Testis (tissue), 5 donors: ENCODE results near the gene FA2H. TPM values are rescaled to one million over a fixed set of nuclear protein-coding genes. Genes with fewer than 3 reads are reported as not detected.
"Not testable (repeated sequence)": the region's sequence is repeated elsewhere in the genome, so short reads cannot be mapped to it uniquely, and the experiment has no call there.

ENCODE experiments used
- DNase-seq: peaks from one replicate; pipeline ENCODE4 v3.0.0-alpha.2; 2019
- H3K27ac ChIP-seq, 2 donors: fragments of 200-600 bp; sonication (generic); one replicate each; pipeline ENCODE4 v1.5.1; 2019
- H3K27me3 ChIP-seq: fragments of 200-600 bp; sonication (generic); one replicate; pipeline ENCODE4 v1.5.1; 2019
- H3K36me3 ChIP-seq: fragments of 200-600 bp; sonication (generic); one replicate; pipeline ENCODE4 v1.5.1; 2017; ENCODE audit warnings: low read depth; ENCODE audit errors: missing control alignments
- H3K4me1 ChIP-seq: fragments of 200-600 bp; sonication (generic); one replicate; pipeline ENCODE4 v1.5.1; 2019
- H3K4me3 ChIP-seq, 2 donors: fragments of 200-600 bp; sonication (generic); one replicate each; pipeline ENCODE4 v1.5.1; 2017 to 2019
- H3K9me3 ChIP-seq: fragments of 200-600 bp; sonication (generic); one replicate; pipeline ENCODE4 v1.5.1; 2017
- CTCF ChIP-seq, 3 experiments: fragments of 450-650 bp in 2 of 3; fragments of 200-600 bp in 1 of 3; sonication (generic) in 1 of 3; IDR thresholded peaks; one replicate each; pipeline ENCODE4 v1.5.1; 2016 to 2019; ENCODE audit warnings: antibody characterized with exemption in 3 of 3, mild to moderate bottlenecking in 2 of 3, moderate library complexity in 1 of 3
- POLR2A ChIP-seq: fragments of 450-650 bp; IDR thresholded peaks from one replicate; pipeline ENCODE4 v1.6.1; 2017; ENCODE audit warnings: antibody characterized with exemption, mild to moderate bottlenecking, moderate library complexity
- WGBS, 2 donors: methylation state at CpG; one replicate each; pipeline ENCODE4 v1.1.5; 2018; 5-methylcytosine and 5-hydroxymethylcytosine counted together
- intact Hi-C: fragments of 100-400 bp; cut with DNase I; formaldehyde crosslinking; loops from one replicate; pipeline ENCODE4 v1.15.1; 2023; ENCODE audit warnings: low total_unique reads
- long read RNA-seq, 2 donors: transcript quantifications; one replicate each; lab custom pipeline, GENCODE V29; 2026
- polyA plus RNA-seq: library from polyadenylated mRNA; stranded (reverse); fragments of 350-450 nt; fragmentation: Illumina TruSeq; extraction: RNeasy Lipid Tissue Mini Kit (QIAGEN cat#74804); gene quantifications from one replicate; pipeline ENCODE4 v1.2.3, GENCODE V29; 2014; ENCODE audit warnings: low read depth, low replicate concordance; ENCODE audit not compliant: insufficient read depth
- total RNA-seq, 2 donors: library from RNA; depleted of rRNA; stranded (reverse); fragments of >200 nt; gene quantifications; one replicate each; pipeline ENCODE4 v1.2.3, GENCODE V29; 2016

The FA2H gene, protein sequence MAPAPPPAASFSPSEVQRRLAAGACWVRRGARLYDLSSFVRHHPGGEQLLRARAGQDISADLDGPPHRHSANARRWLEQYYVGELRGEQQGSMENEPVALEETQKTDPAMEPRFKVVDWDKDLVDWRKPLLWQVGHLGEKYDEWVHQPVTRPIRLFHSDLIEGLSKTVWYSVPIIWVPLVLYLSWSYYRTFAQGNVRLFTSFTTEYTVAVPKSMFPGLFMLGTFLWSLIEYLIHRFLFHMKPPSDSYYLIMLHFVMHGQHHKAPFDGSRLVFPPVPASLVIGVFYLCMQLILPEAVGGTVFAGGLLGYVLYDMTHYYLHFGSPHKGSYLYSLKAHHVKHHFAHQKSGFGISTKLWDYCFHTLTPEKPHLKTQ
- total RNA-seq (1 to 10 TPM; 3.0 to 5.9 TPM), polyA plus RNA-seq (7.8 TPM)
- long read RNA-seq, donor 1, partial matches to known transcripts: 0 of 3 reads
- long read RNA-seq, donor 1, other reads (novel, unspliced or antisense): 0 of 3 reads
- long read RNA-seq, donor 2, partial matches to known transcripts: 0 of 1 reads
- long read RNA-seq, donor 2, other reads (novel, unspliced or antisense): 0 of 1 reads

DNA sequence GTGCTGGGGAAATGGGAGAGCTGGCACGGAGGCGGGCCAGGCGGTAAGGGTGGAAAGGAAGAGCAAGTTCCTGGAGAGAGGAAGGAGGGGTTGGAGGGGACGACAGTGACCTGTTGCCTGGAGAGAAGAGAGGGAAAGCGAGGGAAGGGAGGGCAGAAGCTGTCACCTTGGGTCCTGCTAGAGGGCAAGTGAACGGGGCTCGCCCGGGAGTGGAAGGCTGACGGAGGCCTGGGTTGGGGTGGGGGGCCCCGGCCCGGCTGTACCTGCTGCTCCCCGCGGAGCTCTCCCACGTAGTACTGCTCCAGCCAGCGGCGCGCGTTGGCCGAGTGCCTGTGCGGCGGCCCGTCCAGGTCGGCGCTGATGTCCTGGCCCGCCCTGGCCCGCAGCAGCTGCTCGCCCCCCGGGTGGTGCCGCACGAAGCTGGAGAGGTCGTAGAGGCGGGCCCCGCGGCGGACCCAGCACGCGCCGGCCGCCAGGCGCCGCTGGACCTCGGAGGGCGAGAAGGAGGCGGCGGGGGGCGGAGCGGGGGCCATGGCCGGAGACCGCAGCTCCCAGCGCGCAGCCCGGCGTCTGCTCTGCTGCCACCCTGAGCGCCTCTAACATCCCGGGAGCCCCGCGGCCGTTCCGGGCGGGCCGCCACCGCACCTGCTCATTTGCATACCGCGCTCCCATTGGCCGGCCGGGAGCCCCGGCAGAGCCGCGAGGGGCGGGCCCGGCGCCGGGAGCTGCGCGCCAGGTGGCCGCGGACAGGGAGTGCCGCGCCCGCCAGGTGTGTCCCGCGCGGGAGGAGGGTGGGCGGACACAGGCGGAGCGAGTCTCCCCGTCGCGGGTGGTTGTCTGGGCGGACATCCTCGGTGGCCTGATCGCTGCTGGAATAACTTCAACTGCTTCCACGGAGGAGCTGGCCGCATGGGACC is at the start of gene FA2H:
TSS of gene FA2H (minus strand) at position 598 of the 917 bp plus-strand sequence. CDS start at position 533, 65 bp downstream.
- Histone ChIP-seq H3K27ac (no peak within 1 kb of the TSS), H3K36me3 (no peaks in the 10 kb centered on the region), H3K4me3 (peak within 1 kb of the TSS; percentile 52 to 58), H3K27me3 (no peaks in the 10 kb centered on the region), H3K4me1 (peaks cover 9% of the 10 kb centered on the region), H3K9me3 (no peaks in the 10 kb centered on the region)
- peak; percentile 84 for DNase-seq
- intact Hi-C loops: no loop called here
- 1% methylated on average over 49 to 55 of the region's 94 CpGs for WGBS, 2 donors
- TF ChIP-seq CTCF (IDR thresholded peaks at IDR 0.05) (peak in 1 of 3 experiments; percentile 30), POLR2A (no peak)

DNA sequence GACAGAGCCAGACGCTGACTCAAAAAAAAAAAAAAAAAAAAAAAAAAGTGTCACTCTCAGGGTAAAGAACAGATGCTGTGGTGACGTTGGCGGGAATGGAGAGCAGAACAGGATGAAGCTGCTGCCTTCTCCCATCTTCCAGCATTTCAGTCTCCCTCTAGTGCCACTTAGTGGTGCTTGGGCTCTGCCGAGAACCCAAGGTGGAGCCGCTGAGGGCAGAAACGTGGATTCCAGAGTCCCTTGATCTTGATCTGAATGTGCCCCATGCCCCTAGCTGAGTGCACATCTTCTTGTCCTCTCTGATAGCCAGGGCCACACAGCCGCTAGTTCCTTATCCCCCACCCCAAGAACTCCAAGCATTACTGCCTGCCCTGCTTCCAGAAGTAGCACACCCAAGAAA is 43.2 kb upstream of the FA2H start:
- H3K27me3 ChIP-seq: no peaks in the 10 kb centered on the region
- DNase-seq: no peak
- TF ChIP-seq POLR2A: no peak
- TF ChIP-seq CTCF (IDR thresholded peaks at IDR 0.05): no peak

GRCh38 chr16:74813109-74813641 is 38.6 kb upstream of the FA2H start:
- no peaks in the 10 kb centered on the region for H3K9me3 ChIP-seq
- no peak for TF ChIP-seq POLR2A
- peak; percentile 75 to 89 (median 84) for TF ChIP-seq CTCF (IDR thresholded peaks at IDR 0.05)
- H3K27me3 ChIP-seq: no peaks in the 10 kb centered on the region
- H3K36me3 ChIP-seq: no peaks in the 10 kb centered on the region
- intact Hi-C loops: no loop called here
- DNase-seq: peak; percentile 87
- H3K4me3 ChIP-seq: no peak overlapping the region
- no peaks in the 10 kb centered on the region for H3K4me1 ChIP-seq
- no peak overlapping the region for H3K27ac ChIP-seq
- 10 to 39% methylated on average over 5 to 25 of the region's 25 CpGs for WGBS, 2 donors

More for the DNA sequence above, 43.2 kb upstream of the FA2H start:
- Histone ChIP-seq H3K27ac (no peak overlapping the region), H3K4me1 (no peaks in the 10 kb centered on the region), H3K4me3 (no peak overlapping the region), H3K9me3 (no peaks in the 10 kb centered on the region), H3K36me3 (no peaks in the 10 kb centered on the region)
- WGBS, 2 donors: 59 to 77% methylated on average over 6 to 7 of the region's 7 CpGs
- intact Hi-C loops: no loop called here

- Histone ChIP-seq H3K9me3 (no peaks in the 10 kb centered on the region), H3K36me3 (no peaks in the 10 kb centered on the region), H3K4me3 (no peak overlapping the region), H3K27ac (no peak overlapping the region), H3K27me3 (no peaks in the 10 kb centered on the region), H3K4me1 (no peaks in the 10 kb centered on the region)
- TF ChIP-seq CTCF (IDR thresholded peaks at IDR 0.05): no peak
- TF ChIP-seq POLR2A: no peak
- 23 to 45% methylated on average over 2 of the region's 2 CpGs for WGBS, 2 donors
- DNase-seq: peak; percentile 34
- intact Hi-C loops: no loop called here
These were observed 37.3 kb upstream of the FA2H start for GRCh38 chr16:74811911-74812310.

DNA sequence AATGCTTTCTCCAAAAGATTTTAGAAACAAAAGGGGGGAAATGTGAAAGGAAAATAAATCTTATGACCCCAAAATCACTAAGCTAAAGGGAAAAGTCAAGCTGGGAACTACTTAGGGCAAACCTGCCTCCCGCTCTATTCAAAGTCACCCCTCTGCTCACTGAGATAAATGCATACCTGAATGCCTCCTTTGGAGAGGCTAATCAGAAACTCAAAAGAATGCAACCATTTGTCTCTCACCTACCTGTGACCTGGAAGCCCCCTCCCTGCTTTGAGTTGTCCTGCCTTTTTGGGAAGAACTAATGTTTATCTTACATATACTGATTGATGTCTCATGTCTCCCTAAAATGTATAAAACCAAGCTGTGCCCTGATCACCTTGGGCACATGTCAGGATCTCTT is 36.6 kb upstream of the FA2H start:
- H3K27ac ChIP-seq, H3K4me1 ChIP-seq, H3K9me3 ChIP-seq, H3K4me3 ChIP-seq, H3K36me3 ChIP-seq, intact Hi-C loops, DNase-seq, H3K27me3 ChIP-seq: not testable (repeated sequence)
- 86 to 94% methylated on average over 1 of the region's 1 CpG for WGBS, 2 donors
